GM10266 (cell line): ENCODE data around the gene ERRFI1.
A peak's percentile ranks its signal among the peaks of the same experiment; 100 is the strongest.

Experiments used
- DNase-seq: peaks from one replicate; pipeline ENCODE4 v3.0.0; 2012; ENCODE audit errors: extremely low spot score
- CTCF ChIP-seq: IDR thresholded peaks from 2 replicates; pipeline ENCODE4 v1.5.1; 2012; ENCODE audit warnings: mild to moderate bottlenecking, low read depth; ENCODE audit not compliant: control insufficient read depth, insufficient read depth; ENCODE audit errors: missing control alignments

Gene ERRFI1

GRCh38 chr1:7993593-7994479, 32.3 kb downstream of the ERRFI1 start:
- TF ChIP-seq CTCF = no peak

GRCh38 chr1:7992885-7993284, 33.2 kb downstream of the ERRFI1 start:
- TF ChIP-seq CTCF = no peak

More at GRCh38 chr1:7993593-7994479, 32.3 kb downstream of the ERRFI1 start:
- DNase-seq = peak; percentile 32

GRCh38 chr1:7991504-7992440, 34.3 kb downstream of the ERRFI1 start:
- no peak for TF ChIP-seq CTCF
- DNase-seq = no peak

More at GRCh38 chr1:7992885-7993284, 33.2 kb downstream of the ERRFI1 start:
- DNase-seq = no peak

- no peak for TF ChIP-seq CTCF
- DNase-seq = no peak
These were observed 36.2 kb downstream of the ERRFI1 start for GRCh38 chr1:7989762-7990428.

GRCh38 chr1:7988576-7988975, 37.5 kb downstream of the ERRFI1 start:
- DNase-seq = no peak
- TF ChIP-seq CTCF = no peak

- no peak for TF ChIP-seq CTCF
- DNase-seq = no peak
These were observed 38.6 kb downstream of the ERRFI1 start for GRCh38 chr1:7987528-7987927.
